Upper lobe of left lung (tissue), 4 donors: ENCODE data around the gene MGAT1.

ENCODE experiments used
- EP300 ChIP-seq, 4 donors: sonication (generic); formaldehyde crosslinking; IDR thresholded peaks; one replicate each; pipeline ENCODE4 v1.5.1; 2017; ENCODE audit warnings: antibody characterized with exemption in 4 of 4, control low read depth in 2 of 4
- POLR2A ChIP-seq, 4 donors: fragments of 450-650 bp; IDR thresholded peaks; one replicate each; pipeline ENCODE4 v1.5.1; 2016 to 2017; ENCODE audit warnings: antibody characterized with exemption in 4 of 4, mild to moderate bottlenecking in 2 of 4
- POLR2AphosphoS5 ChIP-seq, 2 donors: sonication (generic); formaldehyde crosslinking; IDR thresholded peaks; one replicate each; pipeline ENCODE4 v1.5.1; 2017; ENCODE audit warnings: antibody characterized with exemption in 2 of 2
- TF ChIP-seq, protein P1 (sequence below), 6 experiments: fragments of 450-650 bp in 4 of 6; fragments of 200-600 bp in 2 of 6; sonication (generic) in 2 of 6; IDR thresholded peaks; one replicate each; pipeline ENCODE4 v1.5.1; 2016 to 2019; ENCODE audit warnings: antibody characterized with exemption in 6 of 6

DNA sequence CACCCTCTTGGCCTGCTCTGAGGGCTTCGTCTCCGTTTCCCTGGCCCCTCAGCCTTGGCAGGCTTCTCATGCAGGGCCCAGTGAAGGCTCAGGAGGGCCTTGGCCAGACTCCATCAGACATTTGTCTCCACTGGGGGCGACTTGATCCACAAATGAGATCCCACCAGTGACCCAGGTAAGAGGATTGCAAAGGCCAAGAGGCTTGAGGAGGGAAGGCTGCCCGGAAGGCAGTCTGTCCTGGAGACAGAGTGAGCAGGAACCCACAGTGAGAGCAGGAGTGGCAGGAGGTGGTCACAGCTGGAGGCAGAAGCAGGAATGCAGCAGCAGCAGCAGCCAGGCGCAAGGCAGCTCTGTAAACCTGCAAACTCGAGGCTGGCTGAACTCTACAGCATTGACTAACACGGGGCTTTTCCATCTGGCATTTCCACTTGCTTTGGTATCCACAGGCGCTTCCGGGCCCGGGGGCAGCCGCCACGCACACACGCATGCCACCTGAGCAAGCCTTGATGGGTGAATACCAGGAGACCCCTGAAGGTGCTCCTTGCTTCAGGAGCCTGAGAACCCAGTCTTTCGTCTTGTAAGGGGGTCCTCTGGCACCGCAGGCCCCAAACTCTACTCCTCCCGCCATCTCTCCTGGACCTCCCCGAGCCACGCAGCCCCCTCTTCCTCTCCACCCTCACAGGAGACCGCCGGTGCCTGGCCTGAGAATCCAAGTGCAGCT, 14.7 kb downstream of the MGAT1 start:
- TF ChIP-seq, protein P1, sequence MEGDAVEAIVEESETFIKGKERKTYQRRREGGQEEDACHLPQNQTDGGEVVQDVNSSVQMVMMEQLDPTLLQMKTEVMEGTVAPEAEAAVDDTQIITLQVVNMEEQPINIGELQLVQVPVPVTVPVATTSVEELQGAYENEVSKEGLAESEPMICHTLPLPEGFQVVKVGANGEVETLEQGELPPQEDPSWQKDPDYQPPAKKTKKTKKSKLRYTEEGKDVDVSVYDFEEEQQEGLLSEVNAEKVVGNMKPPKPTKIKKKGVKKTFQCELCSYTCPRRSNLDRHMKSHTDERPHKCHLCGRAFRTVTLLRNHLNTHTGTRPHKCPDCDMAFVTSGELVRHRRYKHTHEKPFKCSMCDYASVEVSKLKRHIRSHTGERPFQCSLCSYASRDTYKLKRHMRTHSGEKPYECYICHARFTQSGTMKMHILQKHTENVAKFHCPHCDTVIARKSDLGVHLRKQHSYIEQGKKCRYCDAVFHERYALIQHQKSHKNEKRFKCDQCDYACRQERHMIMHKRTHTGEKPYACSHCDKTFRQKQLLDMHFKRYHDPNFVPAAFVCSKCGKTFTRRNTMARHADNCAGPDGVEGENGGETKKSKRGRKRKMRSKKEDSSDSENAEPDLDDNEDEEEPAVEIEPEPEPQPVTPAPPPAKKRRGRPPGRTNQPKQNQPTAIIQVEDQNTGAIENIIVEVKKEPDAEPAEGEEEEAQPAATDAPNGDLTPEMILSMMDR (IDR thresholded peaks at IDR 0.05): no peak
- no peak for TF ChIP-seq POLR2A (IDR thresholded peaks at IDR 0.05)
- no peak for TF ChIP-seq POLR2AphosphoS5 (IDR thresholded peaks at IDR 0.05)
- TF ChIP-seq EP300 (IDR thresholded peaks at IDR 0.05): no peak
